Measurements from ENCODE around the gene ID3.
A peak's percentile ranks its signal among the peaks of the same experiment; 100 is the strongest.

Gene ID3

DNA sequence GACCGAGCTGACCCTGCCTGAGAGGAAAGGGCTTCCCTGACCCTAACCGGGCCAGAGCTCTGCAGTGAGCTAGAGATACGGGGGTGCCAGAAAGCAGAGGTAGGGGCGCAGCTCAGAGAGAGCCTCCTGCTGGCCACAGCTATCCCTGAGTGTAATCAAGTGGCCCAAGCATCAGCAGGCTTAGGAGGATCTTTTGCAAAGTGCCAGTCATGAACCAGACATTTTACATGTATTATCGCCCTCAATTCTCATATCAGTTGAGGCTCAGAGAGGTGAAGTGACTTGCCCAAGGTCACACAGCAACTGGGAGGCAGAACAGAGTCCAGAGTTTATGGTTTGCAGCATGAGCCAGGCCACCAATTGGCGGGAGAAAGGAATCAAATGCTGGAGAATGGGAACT lies 7.0 kb upstream of the ID3 start:
- no peak for DNase-seq (ENCODE audit: low read depth in 3 of 3)

GRCh38 chr1:23565776-23566175 lies 6.5 kb upstream of the ID3 start:
- DNase-seq (ENCODE audit: low read depth in 3 of 3) = no peak

DNA sequence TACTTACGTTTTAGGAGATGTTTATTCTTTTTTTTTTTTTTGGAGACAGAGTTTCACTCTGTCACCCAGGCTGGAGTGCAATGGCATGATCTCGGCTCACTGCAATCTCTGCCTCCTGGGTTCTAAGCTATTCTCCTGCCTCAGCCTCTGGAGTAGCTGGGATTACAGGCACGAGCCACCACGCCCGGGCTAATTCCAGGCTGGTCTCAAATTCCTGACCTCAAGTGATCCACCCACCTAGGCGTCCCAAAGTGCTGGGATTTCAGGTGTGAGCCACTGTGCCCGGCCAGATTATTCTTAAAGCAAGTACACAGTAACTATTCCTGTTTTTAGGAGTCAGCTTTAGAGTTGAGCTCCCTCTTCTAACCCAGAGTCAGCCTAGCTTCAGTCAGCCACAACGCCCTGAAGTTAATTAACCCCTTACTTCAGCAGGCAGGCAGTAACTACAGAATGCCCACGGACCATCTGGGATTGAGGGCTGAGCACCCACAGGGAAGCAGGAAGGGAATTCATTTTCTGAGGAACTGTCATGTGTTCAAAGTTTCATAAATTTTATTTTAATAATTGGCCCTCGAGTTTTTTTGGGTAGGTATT lies 5.3 kb upstream of the ID3 start:
- DNase-seq (ENCODE audit: low read depth in 3 of 3) = no peak

DNA sequence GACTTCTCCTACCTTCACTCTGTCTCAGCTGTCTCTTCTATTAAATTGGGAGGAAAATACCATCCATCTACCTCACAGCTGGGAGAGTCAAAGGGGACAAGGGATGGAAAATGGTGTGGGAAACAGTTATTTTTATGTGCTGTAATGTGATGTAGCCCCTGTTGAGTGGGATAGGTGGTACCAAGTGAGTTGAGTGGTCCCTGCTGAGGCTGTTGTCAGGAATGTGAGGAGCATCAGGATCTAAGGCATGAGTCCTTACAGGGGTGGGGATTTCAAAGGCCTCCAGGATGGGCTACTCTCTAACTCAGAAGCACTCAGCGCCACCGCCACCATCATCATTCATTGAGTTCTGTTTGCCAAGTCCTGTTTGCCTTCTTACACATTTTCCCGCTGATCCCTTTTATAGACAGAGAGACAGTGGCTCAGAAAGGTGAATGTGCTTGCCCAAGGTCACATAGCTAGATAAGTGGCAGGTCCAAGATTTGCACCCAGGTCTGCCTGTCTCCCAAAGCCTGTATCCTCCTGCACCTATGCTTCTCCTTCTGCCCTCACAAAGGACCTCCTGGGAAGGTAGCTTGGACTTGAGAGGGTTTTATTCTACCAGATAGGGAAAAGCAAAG lies 4.6 kb upstream of the ID3 start:
- DNase-seq (ENCODE audit: low read depth in 3 of 3) = no peak

GRCh38 chr1:23563003-23563402 lies 3.7 kb upstream of the ID3 start:
- no peak for DNase-seq (ENCODE audit: low read depth in 3 of 3)

- DNase-seq (ENCODE audit: low read depth in 3 of 3) = no peak
Observed at GRCh38 chr1:23562137-23562876, 3.0 kb upstream of the ID3 start.

DNA sequence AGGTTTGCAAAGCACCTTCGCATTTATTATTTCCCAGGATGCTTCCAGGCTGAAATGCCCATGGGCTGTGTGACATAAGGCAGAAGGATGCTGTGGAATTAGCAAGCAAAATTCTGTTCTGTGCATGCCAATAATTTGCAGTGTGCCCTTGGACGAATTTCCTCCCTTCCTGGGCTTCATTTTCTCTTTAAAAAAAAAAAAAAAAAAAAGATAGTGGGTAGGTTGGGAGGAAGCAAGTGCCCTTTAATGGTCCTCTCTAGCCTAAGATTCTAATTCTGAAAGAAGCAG lies 2.5 kb upstream of the ID3 start:
- no peak for DNase-seq (ENCODE audit: low read depth in 3 of 3)

- DNase-seq (ENCODE audit: low read depth in 3 of 3) = no peak
Observed at GRCh38 chr1:23561076-23561812, 1.9 kb upstream of the ID3 start.

GRCh38 chr1:23559985-23560741 lies 862 bp upstream of the ID3 start:
- no peak for DNase-seq (ENCODE audit: low read depth in 3 of 3)

DNA sequence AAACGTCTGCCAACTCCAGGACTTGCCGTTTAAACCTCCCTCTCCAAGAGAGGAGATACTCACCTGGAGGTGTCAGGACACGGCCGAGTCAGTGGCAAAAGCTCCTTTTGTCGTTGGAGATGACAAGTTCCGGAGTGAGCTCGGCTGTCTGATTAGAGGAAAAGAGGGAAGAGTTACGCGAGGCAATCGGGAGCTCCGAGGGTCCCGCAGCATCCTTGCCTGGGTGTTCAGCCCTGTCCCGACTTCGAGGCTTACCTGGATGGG lies 497 bp downstream of the ID3 start:
- DNase-seq (ENCODE audit: low read depth in 3 of 3) = no peak

GRCh38 chr1:23558140-23558871 lies 995 bp downstream of the ID3 start:
- DNase-seq (ENCODE audit: low read depth in 3 of 3) = peak in 1 of 3 donors; percentile 34

DNA sequence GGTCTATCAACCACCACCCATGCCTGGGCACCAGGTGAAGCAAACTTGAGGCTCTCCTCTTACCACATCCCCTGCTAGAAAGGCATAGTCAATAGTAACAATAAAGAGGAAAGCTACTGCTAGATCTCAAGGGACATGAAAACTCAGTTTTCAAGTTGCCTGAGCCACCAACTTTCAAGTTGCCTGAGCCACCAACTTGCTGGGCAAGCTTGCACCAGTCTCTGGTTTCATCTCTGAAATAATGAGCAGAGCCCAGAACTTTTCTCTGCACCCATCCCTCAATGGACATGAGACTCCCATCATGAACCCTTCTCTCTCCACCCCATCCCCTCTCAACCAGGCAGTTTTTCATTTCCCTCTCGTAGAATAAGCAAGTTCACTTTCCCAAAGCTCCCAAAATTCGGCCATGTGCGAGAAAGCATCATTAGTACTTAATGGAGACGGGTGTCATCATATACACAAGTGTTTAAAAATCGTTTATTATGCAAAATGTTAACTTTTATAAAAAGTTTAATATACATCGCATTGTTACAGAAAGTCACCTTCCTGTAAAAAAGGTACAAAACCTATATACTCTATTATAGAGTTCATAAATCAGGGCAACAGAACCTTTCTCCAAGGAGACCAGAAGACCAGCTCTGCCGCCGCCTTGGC lies 1.7 kb downstream of the ID3 start:
- DNase-seq (ENCODE audit: low read depth in 3 of 3) = no peak

DNA sequence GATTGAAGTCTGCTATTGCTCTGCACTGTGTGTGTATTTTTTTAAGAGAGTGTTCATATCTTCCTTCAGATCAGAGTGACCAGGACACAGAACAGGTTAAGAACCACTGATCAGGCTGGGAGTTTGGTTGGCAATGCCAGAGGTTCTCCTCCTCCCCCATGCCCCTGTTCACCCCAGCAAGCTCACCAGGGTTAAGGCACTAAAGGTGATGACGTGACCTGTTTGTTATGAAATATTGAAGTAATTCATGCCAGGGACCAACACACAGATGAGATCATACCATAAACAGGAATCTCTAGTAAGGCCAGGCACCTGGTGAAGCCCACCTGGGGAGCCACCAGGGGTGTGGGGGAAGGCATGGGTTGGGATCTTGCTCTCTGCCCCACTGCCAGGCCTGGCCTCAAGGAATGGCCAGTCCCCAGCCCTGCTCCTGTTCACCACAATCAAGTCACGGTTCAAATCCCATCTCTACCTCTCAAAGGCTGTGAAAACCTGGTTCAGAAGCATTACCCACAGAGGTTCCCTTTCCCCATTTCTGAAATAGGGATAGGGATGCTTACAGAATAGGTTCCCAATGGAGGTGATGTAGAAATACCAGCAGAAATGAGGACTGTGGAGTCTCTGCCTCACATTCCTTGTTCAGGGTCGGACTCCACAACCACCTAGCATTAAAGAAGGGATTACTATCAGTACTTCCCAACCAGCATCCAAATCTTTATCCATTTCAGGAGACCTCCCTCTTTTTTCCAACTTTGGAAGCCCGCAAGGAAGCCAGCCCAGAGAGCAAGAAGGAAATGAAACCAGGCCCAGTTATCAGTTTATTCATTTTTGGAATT lies 2.4 kb downstream of the ID3 start:
- no peak for DNase-seq (ENCODE audit: low read depth in 3 of 3)

DNA sequence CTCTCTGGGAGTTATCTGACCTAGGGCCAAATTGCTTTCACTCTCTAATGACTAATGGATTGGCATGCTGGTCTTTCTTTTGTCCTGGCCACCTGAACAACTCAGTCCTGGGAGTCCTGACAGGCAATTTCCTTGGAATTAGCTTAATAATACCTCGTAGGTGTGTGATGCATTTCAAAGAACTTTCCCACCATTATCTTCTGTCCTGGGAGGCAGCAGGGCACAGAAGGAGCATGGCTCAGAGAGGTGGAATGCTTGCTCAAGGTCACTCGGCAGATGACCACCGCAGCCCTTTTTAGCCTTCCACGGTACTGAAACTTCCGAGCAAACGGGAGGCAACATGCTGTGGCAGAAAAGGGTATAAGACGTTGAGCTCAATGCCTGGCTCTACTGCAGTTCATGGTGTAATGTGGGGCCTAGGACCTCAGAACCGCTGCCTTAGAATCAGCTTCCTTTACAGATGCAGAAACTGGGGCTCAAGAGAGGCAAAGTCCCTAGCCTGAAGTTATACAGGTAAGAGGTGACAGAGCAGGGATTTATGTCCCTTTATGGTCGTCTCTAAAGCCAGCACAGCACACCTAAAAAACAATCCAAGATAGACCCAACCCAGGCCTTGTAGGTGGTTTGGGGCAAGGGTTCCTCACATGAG lies 3.2 kb downstream of the ID3 start:
- DNase-seq (ENCODE audit: low read depth in 3 of 3) = no peak

GRCh38 chr1:23555270-23555985 lies 3.9 kb downstream of the ID3 start:
- no peak for DNase-seq (ENCODE audit: low read depth in 3 of 3)

GRCh38 chr1:23554481-23555269 lies 4.6 kb downstream of the ID3 start:
- DNase-seq (ENCODE audit: low read depth in 3 of 3) = peak; percentile 62 to 78 (median 72)

- DNase-seq (ENCODE audit: low read depth in 3 of 3) = no peak
Observed at GRCh38 chr1:23554127-23554480, 5.2 kb downstream of the ID3 start.
